GM08714 (cell line): ENCODE data around the gene HOTAIR.

Experiments used
- H3K4me3 ChIP-seq: fragments of 200-500 bp; sonication (Bioruptor generic); 2 replicates; pipeline ENCODE4 v1.5.1; 2014; ENCODE audit warnings: mild to moderate bottlenecking, low read length, inconsistent platforms
- ZNF274 ChIP-seq: IDR thresholded peaks from 2 replicates; pipeline ENCODE4 v1.6.1; 2012; ENCODE audit warnings: mild to moderate bottlenecking, low read depth, low read length

Gene HOTAIR

DNA sequence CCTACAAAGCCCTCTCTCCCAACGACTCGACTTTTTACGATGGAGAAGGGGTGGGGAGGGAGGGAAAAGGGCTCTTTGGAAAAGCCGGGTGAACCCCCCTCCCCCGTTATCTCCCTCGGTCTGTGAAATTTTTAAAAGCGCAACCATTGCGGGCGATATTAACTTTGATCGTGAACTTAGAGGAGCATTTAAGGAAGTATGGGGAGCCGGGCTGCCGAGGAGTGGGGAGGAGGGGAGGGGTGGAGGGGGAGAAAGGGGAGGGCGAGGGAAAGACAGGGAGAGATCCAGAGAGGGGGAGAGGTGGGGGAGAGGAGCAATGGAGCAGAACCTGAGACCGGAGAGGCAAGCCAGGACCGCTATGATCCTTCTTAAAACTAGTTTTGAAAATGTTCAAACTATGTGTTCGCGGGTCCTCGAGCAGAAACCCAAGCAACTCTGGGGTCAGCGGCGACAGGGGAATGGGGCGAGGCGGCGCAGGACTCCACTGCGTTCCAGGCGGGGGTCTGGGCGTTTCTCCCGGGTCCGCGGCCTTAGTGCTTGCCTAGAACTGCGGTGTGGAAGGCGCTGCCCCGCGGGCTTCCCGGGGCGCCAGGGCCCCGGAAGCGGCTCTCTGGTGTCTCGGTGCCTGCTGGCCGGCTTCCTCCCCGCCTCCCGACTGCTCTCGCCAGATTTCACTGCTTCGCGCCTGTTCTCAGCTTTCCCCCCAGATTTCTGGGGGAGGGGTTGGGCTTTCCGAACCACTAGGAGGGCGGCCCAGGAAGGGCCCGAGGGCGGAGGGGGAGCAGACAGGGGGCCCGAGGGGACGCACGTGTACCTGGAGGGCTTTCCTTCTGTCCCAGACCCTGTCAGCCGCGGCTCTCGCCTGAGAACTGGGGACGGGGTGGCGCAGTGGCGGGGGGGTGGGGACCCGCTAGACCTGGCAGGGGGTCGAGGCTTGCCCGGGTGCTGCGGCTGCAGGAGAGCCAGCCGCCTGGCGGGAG lies at the start of gene HOTAIR:
Gene HOTAIR, minus strand, starts transcription at position 871 of the 980 bp plus-strand sequence.
- peak within 1 kb of the TSS; percentile 47; the same call in 1 of the 2 replicates for H3K4me3 ChIP-seq
- no peak for TF ChIP-seq ZNF274

GRCh38 chr12:54024127-54024526 lies 49.4 kb upstream of the HOTAIR start:
- H3K4me3 ChIP-seq: no peak overlapping the region

DNA sequence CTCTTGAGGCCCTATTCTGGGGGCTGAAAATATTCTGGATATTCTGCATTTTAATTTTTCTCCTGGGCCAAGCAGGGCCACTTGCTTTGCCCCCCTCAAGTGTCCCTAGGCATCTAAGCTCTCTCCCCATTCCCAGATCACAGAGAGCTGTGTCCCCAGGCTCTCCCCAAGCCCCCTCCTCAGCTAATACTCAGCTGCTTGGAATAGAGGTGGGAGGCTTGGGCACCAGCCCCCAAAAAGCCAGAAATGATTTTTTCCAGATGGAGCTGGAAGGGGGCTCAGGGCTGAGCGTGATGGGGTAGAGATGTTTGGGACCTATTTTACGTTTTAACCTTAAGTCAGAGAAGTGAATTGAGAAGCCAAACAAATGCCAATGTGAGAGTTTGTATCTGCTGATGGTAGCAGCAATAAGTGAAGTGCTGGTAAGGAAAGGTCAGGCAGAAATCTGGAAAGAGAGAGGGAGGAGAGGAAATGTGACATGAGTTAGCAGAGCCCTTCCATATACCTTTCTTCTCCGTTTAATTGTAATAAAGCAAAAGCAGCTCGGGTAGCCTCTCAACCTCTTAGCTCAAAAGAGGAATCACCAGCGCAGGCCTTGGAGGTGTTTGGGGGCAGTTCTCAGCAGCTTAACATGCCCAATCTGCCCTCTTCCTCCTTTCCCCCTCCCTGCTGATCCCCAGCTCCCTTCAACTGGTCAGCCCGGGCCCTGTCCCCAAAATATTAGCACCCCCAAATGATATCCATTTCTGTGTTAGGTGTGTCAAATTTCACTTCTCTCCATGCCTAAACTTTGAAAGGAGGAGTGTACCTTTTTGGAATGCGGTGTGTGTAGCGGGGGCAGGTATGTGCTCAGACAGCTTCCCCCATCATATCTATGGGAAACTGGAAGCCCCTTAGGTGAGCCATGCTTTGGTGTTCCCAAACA lies 48.5 kb upstream of the HOTAIR start:
- no peak overlapping the region for H3K4me3 ChIP-seq
- TF ChIP-seq ZNF274: no peak

More at GRCh38 chr12:54024127-54024526, 49.4 kb upstream of the HOTAIR start:
- TF ChIP-seq ZNF274: no peak

- H3K4me3 ChIP-seq: no peak overlapping the region
- TF ChIP-seq ZNF274: no peak
Measured at GRCh38 chr12:54021432-54022013, 46.8 kb upstream of the HOTAIR start.

DNA sequence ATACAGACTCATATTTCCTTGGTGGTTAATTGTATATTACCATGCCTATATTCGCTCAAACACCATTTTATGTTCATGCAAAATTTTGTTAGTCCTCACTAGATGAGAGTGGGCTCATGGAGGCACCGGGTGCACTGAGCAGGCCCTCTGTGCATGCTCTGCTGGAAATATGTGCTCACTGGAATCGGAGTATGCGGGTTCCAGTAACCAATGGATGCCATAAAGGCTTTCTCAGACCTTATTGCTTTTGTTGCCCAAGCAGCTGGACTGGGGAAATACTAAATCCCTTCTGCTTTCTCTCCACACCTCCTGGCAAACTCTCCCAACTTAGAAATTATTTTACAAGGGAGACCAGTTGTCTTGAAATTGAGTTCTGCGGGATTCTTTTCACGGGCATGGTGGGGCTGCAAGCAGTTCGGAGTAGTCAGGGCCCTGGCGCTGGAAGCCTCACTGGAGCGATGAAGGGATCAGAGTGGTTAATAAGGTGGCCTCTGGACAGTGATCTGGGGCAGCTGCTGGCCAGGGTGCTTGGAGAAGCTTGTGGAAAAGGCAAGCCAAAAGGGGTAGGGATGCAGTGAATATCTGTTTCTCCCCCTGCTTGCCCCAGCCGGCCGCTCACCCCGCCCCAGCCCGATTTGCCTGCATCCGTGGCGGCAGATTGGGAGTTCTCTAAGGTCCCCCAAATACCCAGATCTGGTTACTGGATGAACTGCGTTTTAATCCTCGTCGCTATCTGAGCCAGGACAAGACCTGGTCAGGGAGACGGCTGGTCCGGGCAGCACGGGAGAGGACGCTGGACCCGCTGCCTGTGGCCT lies 46.0 kb upstream of the HOTAIR start:
- TF ChIP-seq ZNF274: no peak
- H3K4me3 ChIP-seq: no peak overlapping the region

GRCh38 chr12:54019924-54020590 lies 45.3 kb upstream of the HOTAIR start:
- TF ChIP-seq ZNF274: no peak
- no peak overlapping the region for H3K4me3 ChIP-seq

- no peak for TF ChIP-seq ZNF274
- no peak overlapping the region for H3K4me3 ChIP-seq
Measured at GRCh38 chr12:54019091-54019811, 44.5 kb upstream of the HOTAIR start.

DNA sequence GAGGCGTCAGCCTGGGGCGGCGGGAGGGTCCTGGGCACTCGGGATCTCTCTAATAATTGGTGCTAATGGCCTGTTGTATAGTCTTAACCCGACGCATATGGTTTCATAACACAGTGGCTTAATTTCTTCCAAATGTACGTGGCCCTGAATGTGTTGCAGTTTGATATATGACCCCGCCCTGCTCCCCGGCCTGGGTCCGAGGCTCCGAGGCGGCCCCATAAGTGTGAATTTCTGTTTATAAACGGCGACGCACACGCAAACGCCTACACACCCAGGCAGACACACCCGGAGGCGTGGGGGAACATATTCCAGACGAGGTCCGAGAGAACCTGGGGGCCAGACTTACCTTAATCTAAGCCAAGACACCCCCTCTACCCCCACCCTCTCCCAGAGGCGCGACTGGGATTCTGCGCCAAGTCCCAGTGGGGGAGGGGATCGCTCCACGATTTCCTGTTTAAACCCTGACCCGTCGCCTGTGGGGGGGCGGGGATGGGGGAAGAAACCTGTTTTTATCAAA lies 43.8 kb upstream of the HOTAIR start:
- no peak for TF ChIP-seq ZNF274
- H3K4me3 ChIP-seq: peak overlapping the region; percentile 30; the same call in 1 of the 2 replicates

DNA sequence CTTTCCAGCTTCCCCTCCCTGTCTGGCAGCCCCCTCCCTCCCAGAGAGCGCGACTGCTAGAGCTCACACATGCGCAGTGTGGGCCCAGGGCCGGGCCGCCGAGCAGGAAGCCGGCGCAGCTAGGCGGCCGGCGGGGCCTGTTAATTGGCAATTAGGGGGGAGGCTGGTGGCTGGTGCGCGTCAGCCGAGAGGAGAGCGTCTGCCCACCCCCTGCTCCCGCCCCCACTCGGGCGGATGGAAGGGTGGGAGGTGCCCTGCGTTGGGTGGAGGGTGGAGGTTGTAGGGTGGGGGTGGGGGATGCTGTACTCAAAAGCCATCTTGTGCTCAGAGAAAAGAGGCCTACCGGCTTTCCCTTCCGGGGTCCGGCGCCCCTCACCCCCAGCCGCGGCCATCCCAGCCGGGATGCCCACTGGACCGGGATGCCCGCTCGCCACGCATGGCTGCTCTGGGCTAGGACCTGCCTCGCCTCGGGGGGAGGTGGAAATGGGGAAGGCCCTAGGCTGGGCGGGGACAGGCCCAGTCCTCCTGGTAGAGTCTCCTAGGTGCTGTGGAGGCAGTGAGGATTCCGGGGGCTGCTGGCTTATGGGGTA lies 43.2 kb upstream of the HOTAIR start:
- H3K4me3 ChIP-seq: peak overlapping the region; percentile 53
- TF ChIP-seq ZNF274: no peak

GRCh38 chr12:54017027-54017788 lies 42.5 kb upstream of the HOTAIR start:
- H3K4me3 ChIP-seq: peak overlapping the region; percentile 53
- no peak for TF ChIP-seq ZNF274

GRCh38 chr12:54016478-54016964 lies 41.8 kb upstream of the HOTAIR start:
- no peak for TF ChIP-seq ZNF274
- no peak overlapping the region; the same call in 1 of the 2 replicates for H3K4me3 ChIP-seq
